ENCODE data around the gene ZNF689.

ZNF689 gene

GRCh38 chr16:30567160-30567990 is 42.8 kb downstream of the ZNF689 start:
- no peak for DNase-seq (ENCODE audit: extremely low spot score)
- POLR2A ChIA-PET = interaction anchor here (1.4 kb wide), 1 partner anchor 9 kb away, joined by 4 read pairs; the partner anchor contains the start of gene ZNF764
- CTCF ChIA-PET = interaction anchor here (1.2 to 4.5 kb wide), 6 partner anchors 10 to 138 kb away, joined by 4 to 17 read pairs (median 9); partner anchors contain the start of genes DCTPP1, ZNF747 and ZNF764
- TF ChIP-seq, protein P1, sequence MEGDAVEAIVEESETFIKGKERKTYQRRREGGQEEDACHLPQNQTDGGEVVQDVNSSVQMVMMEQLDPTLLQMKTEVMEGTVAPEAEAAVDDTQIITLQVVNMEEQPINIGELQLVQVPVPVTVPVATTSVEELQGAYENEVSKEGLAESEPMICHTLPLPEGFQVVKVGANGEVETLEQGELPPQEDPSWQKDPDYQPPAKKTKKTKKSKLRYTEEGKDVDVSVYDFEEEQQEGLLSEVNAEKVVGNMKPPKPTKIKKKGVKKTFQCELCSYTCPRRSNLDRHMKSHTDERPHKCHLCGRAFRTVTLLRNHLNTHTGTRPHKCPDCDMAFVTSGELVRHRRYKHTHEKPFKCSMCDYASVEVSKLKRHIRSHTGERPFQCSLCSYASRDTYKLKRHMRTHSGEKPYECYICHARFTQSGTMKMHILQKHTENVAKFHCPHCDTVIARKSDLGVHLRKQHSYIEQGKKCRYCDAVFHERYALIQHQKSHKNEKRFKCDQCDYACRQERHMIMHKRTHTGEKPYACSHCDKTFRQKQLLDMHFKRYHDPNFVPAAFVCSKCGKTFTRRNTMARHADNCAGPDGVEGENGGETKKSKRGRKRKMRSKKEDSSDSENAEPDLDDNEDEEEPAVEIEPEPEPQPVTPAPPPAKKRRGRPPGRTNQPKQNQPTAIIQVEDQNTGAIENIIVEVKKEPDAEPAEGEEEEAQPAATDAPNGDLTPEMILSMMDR (IDR thresholded peaks at IDR 0.05; ENCODE audit: control extremely low read depth, extremely low read depth, low read depth, missing control alignments) = no peak

GRCh38 chr16:30566531-30566930 is 43.7 kb downstream of the ZNF689 start:
- POLR2A ChIA-PET = interaction anchor here (1.5 kb wide), 1 partner anchor 137 kb away, joined by 3 read pairs; the partner anchor contains the start of gene DCTPP1
- TF ChIP-seq, protein P1 (IDR thresholded peaks at IDR 0.05; ENCODE audit: control extremely low read depth, extremely low read depth, low read depth, missing control alignments) = no peak
- no peak for DNase-seq (ENCODE audit: extremely low spot score)
- CTCF ChIA-PET = interaction anchor here (1.4 to 4.5 kb wide), 5 partner anchors 9 to 137 kb away, joined by 5 to 17 read pairs (median 10); partner anchors contain the start of genes DCTPP1, ZNF747 and ZNF764

DNA sequence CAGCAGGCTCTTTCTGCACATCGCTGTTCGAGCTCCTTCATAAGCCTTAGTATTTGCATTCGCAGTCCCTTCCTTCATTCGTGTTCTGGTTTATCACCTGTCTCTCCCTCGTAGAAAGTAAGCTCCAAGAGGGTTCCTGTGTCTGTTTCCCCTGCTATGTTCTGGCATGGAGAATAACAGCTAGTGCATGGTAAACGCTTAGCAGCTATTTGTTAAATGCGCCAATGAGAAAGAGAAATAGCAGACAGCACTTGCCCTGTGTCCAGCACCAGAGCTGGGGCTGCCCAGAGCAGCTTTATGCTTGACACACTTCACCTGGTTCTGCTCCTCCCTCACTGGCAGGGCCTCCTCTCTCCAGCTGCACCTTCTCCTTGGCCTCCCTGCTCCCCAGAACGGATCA is 44.2 kb downstream of the ZNF689 start:
- CTCF ChIA-PET = interaction anchor here (0.8 to 4.5 kb wide), 8 partner anchors 8 to 136 kb away, joined by 3 to 17 read pairs (median 6); partner anchors contain the start of genes DCTPP1, SEPHS2, ZNF747 and ZNF764

DNA sequence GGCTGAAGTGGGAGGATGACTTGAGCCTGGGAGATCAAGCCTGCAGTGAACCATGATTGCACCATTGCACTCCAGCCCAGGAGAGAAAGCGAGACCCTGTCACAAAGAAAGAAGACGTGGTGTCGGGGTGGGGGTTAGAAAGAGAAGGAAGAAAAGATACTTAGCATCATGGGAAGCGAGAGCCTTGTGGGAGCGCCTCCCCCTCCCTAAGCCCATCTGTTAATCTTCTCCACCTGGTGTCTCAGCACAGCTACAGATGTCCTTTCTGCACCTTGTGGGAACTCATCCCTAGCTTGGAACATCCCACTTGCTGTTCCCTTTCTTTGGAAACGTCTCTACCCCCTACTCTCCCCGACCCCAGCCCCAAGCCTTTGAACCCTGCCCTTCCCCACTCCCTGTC is 44.7 kb downstream of the ZNF689 start:
- TF ChIP-seq, protein P1 (IDR thresholded peaks at IDR 0.05; ENCODE audit: control extremely low read depth, extremely low read depth, low read depth, missing control alignments) = no peak
- POLR2A ChIA-PET = interaction anchor here (1.5 kb wide), 1 partner anchor 136 kb away, joined by 3 read pairs; the partner anchor contains the start of gene DCTPP1
- DNase-seq (ENCODE audit: extremely low spot score) = no peak
- CTCF ChIA-PET = interaction anchor here (0.8 to 4.5 kb wide), 8 partner anchors 8 to 136 kb away, joined by 3 to 17 read pairs (median 6); partner anchors contain the start of genes DCTPP1, SEPHS2, ZNF747 and ZNF764

More for the DNA sequence above, 44.2 kb downstream of the ZNF689 start:
- POLR2A ChIA-PET = interaction anchor here (1.5 kb wide), 1 partner anchor 136 kb away, joined by 3 read pairs; the partner anchor contains the start of gene DCTPP1
- no peak for DNase-seq (ENCODE audit: extremely low spot score)
- TF ChIP-seq, protein P1 (IDR thresholded peaks at IDR 0.05; ENCODE audit: control extremely low read depth, extremely low read depth, low read depth, missing control alignments) = no peak

- POLR2A ChIA-PET = interaction anchor here (0.7 kb wide), 1 partner anchor 115 kb away, joined by 6 read pairs; no protein-coding TSS in a partner anchor
- CTCF ChIA-PET = interaction anchor here (1.0 to 1.3 kb wide), 3 partner anchors 10 to 132 kb away, joined by 3 to 5 read pairs (median 3); partner anchors contain the start of genes DCTPP1 and ZNF688
- TF ChIP-seq, protein P1 (IDR thresholded peaks at IDR 0.05; ENCODE audit: control extremely low read depth, extremely low read depth, low read depth, missing control alignments) = peak; percentile 5
- no peak for DNase-seq (ENCODE audit: extremely low spot score)
Observed at GRCh38 chr16:30562021-30562420, 48.2 kb downstream of the ZNF689 start.
